OCI-LY1 (cell line): ENCODE measurements around the gene PTPRG.

Experiments used
- EZH2 ChIP-seq: fragments of 200-600 bp; sonication (generic), shearing (Covaris generic); IDR thresholded peaks from 2 replicates; pipeline ENCODE4 v1.8.0; 2017; ENCODE audit warnings: borderline replicate concordance, mixed run types, mild to moderate bottlenecking, antibody characterized with exemption, low read length, moderate library complexity, mixed read lengths
- TF ChIP-seq, protein P1 (sequence below): fragments of 200-600 bp; sonication (generic), shearing (Covaris generic); IDR thresholded peaks from 2 replicates; pipeline ENCODE4 v1.5.1; 2017; ENCODE audit warnings: mild to moderate bottlenecking, antibody characterized with exemption, low read length, moderate library complexity, mixed read lengths

DNA sequence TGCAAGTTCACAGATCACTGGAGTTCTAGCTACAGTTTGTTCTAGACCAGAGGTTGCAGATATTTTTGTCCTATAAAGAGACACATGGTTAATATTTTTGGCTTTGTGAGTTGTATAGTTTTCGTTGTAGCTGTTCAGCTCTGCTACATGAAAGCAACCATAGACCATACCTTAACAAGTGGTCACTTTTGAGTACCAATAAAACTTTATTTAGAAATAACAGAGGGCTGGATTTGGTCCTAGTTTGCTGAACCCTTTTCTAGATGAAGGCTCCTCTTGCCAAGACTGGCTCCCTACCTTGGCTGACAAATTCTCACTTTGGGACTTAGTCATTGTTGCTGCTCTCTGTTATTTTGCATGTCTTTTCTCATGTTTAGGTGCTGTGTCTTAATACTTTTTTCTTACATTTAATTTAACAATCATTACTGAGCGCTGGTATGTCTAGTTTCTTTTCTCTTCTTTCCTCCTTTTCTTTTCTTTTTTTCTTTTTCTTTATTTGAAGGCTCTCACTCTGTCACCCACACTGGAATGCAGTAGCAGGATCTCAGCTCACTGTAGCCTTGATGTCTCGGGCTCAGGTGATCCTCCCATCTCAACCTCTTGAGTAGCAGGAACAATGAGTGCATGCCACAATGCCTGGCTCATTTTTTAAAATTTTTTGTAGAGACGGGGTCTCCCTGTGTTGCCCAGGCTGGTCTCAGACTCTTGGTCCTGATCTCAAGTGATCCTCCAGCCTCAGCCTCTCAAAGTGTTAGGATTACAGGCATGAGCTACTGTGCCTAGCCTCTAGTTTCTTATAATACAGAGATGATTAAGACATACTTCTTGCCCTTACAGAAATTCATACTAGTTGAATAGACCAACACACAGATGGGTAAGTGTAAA is 227.5 kb downstream of the PTPRG start:
- TF ChIP-seq, protein P1, sequence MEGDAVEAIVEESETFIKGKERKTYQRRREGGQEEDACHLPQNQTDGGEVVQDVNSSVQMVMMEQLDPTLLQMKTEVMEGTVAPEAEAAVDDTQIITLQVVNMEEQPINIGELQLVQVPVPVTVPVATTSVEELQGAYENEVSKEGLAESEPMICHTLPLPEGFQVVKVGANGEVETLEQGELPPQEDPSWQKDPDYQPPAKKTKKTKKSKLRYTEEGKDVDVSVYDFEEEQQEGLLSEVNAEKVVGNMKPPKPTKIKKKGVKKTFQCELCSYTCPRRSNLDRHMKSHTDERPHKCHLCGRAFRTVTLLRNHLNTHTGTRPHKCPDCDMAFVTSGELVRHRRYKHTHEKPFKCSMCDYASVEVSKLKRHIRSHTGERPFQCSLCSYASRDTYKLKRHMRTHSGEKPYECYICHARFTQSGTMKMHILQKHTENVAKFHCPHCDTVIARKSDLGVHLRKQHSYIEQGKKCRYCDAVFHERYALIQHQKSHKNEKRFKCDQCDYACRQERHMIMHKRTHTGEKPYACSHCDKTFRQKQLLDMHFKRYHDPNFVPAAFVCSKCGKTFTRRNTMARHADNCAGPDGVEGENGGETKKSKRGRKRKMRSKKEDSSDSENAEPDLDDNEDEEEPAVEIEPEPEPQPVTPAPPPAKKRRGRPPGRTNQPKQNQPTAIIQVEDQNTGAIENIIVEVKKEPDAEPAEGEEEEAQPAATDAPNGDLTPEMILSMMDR = no peak
- no peak for TF ChIP-seq EZH2
